GM21619 (cell line): ENCODE data around the gene OR10C1.
"Not testable (repeated sequence)": the region's sequence is repeated elsewhere in the genome, so short reads cannot be mapped to it uniquely, and the experiment has no call there.

Source experiments
- ATAC-seq: cut with Tn5 transposase; IDR thresholded peaks from one replicate; pipeline ENCODE4 v1.9.1; 2021; ENCODE audit not compliant: unreplicated experiment

The OR10C1 gene

GRCh38 chr6:29439006-29439405, at the start of gene OR10C1:
Gene OR10C1, plus strand, starts transcription at chr6:29439306. Its CDS starts 710 bp downstream, at chr6:29440016.
- ATAC-seq, result no peak

GRCh38 chr6:29395331-29395730, 43.8 kb upstream of the OR10C1 start, which contains the start of gene OR12D2:
Gene OR12D2, plus strand, starts transcription at chr6:29395631. Its CDS starts 1,069 bp downstream, at chr6:29396700.
- no peak for ATAC-seq

GRCh38 chr6:29399525-29399924, 39.6 kb upstream of the OR10C1 start:
- no peak for ATAC-seq

GRCh38 chr6:29403801-29404200, 35.3 kb upstream of the OR10C1 start:
- ATAC-seq, result no peak

- no peak for ATAC-seq
These were observed 24.5 kb upstream of the OR10C1 start, which contains the start of gene OR12D1 for GRCh38 chr6:29414588-29414987. Gene OR12D1, plus strand, starts transcription at chr6:29414928.

GRCh38 chr6:29419516-29419915, 19.6 kb upstream of the OR10C1 start:
- no peak for ATAC-seq

- no peak for ATAC-seq
These were observed 14.9 kb upstream of the OR10C1 start for GRCh38 chr6:29424168-29424567.

- ATAC-seq, result no peak
These were observed 14.5 kb upstream of the OR10C1 start for GRCh38 chr6:29424575-29424974.

- no peak for ATAC-seq
These were observed 14.0 kb upstream of the OR10C1 start for GRCh38 chr6:29425075-29425474.

- ATAC-seq, result no peak
These were observed 12.5 kb upstream of the OR10C1 start for GRCh38 chr6:29426654-29427053.

GRCh38 chr6:29436730-29437129, 2.4 kb upstream of the OR10C1 start:
- not testable (repeated sequence) for ATAC-seq

GRCh38 chr6:29442719-29443118, 3.6 kb downstream of the OR10C1 start:
- ATAC-seq, result no peak

- ATAC-seq, result not testable (repeated sequence)
These were observed 4.9 kb downstream of the OR10C1 start for GRCh38 chr6:29444031-29444430.

- ATAC-seq, result no peak
These were observed 8.6 kb downstream of the OR10C1 start for GRCh38 chr6:29447670-29448069.

GRCh38 chr6:29451471-29452193, 12.5 kb downstream of the OR10C1 start:
- ATAC-seq, result no peak

- ATAC-seq, result no peak
These were observed 17.9 kb downstream of the OR10C1 start, which contains the start of the genes OR11A1 and OR2H1 for GRCh38 chr6:29456971-29457370. Gene OR11A1, minus strand, starts transcription at chr6:29457071. Its CDS starts 29,430 bp downstream, at chr6:29427641. Gene OR2H1, plus strand, starts transcription at chr6:29457155. Its CDS starts 4,615 bp downstream, at chr6:29461770.

GRCh38 chr6:29461021-29461814, 22.1 kb downstream of the OR10C1 start:
- ATAC-seq, result no peak

GRCh38 chr6:29462022-29462421, 22.9 kb downstream of the OR10C1 start:
- no peak for ATAC-seq

- no peak for ATAC-seq
These were observed 26.2 kb downstream of the OR10C1 start for GRCh38 chr6:29465279-29465678.

- no peak for ATAC-seq
These were observed 26.7 kb downstream of the OR10C1 start for GRCh38 chr6:29465801-29466200.

GRCh38 chr6:29466241-29466640, 27.1 kb downstream of the OR10C1 start:
- no peak for ATAC-seq

- no peak for ATAC-seq
These were observed 35.9 kb downstream of the OR10C1 start for GRCh38 chr6:29474996-29475395.
